SK-N-SH (cell line): ENCODE data around the gene THADA. TPM values are rescaled to one million over a fixed set of nuclear protein-coding genes. Genes with fewer than 3 reads are reported as not detected.

Source experiments
- CTCF ChIA-PET: fragments of 300-600, 350-600 bp; formaldehyde crosslinking; extraction: SDS; loops from one replicate; lab custom pipeline; 2021; lab: Yijun Ruan, JAX
- POLR2A ChIA-PET: fragments of 350-600 bp; sonication (Branson Sonifier 250); formaldehyde crosslinking; extraction: SDS; loops from one replicate; lab custom pipeline; 2020; ENCODE audit warnings: antibody characterized with exemption, inconsistent platforms; lab: Yijun Ruan, JAX
- DNase-seq: peaks from one replicate; pipeline ENCODE4 v3.0.0; 2012
- H2AFZ ChIP-seq: fragments of 200-600 bp; sonication (generic); 2 replicates; pipeline ENCODE4 v1.8.1; 2016; ENCODE audit warnings: antibody characterized with exemption, mild to moderate bottlenecking, low read depth
- H3F3A ChIP-seq: fragments of 200-600 bp; sonication (generic); replicated peaks from 2 replicates; pipeline ENCODE3; 2016; ENCODE audit warnings: antibody characterized with exemption, mild to moderate bottlenecking; ENCODE audit not compliant: insufficient read depth
- H3K27ac ChIP-seq, 2 experiments: fragments of 200-500 bp in 1 of 2; fragments of 200-600 bp in 1 of 2; sonication (Bioruptor generic) in 1 of 2; sonication (generic), shearing (Covaris generic) in 1 of 2; 2 replicates each; pipeline versions ENCODE4 v1.5.1 to v1.6.1; 2014 to 2016; ENCODE audit warnings: low read depth in 2 of 2, inconsistent platforms in 1 of 2, low read length in 1 of 2, mild to moderate bottlenecking in 1 of 2, mixed read lengths in 1 of 2
- H3K27me3 ChIP-seq: fragments of 200-600 bp; sonication (generic), shearing (Covaris generic); 2 replicates; pipeline ENCODE4 v1.6.1; 2016; ENCODE audit warnings: mixed run types; ENCODE audit not compliant: insufficient read depth
- H3K36me3 ChIP-seq, 2 experiments: fragments of 200-500 bp in 1 of 2; fragments of 200-600 bp in 1 of 2; sonication (Bioruptor generic) in 1 of 2; sonication (generic) in 1 of 2; replicated peaks in 1 of 2; 2 replicates each; pipeline versions ENCODE3 to v1.5.1; 2014 to 2016; ENCODE audit warnings: low read length in 1 of 2, mild to moderate bottlenecking in 1 of 2; ENCODE audit not compliant: insufficient read depth in 2 of 2, control insufficient read depth in 1 of 2
- H3K4me1 ChIP-seq, 2 experiments: fragments of 200-500 bp in 1 of 2; fragments of 200-600 bp in 1 of 2; sonication (Bioruptor generic) in 1 of 2; sonication (generic), shearing (Covaris generic) in 1 of 2; 2 replicates each; pipeline versions ENCODE4 v1.5.1 to v1.6.1; 2014 to 2016; ENCODE audit warnings: low read depth in 1 of 2, low read length in 1 of 2, mixed run types in 1 of 2; ENCODE audit not compliant: insufficient read depth in 2 of 2, control insufficient read depth in 1 of 2
- H3K4me2 ChIP-seq: fragments of 200-600 bp; sonication (generic), shearing (Covaris generic); 2 replicates; pipeline ENCODE4 v1.6.1; 2017; ENCODE audit warnings: mixed run types
- H3K4me3 ChIP-seq, 2 experiments: fragments of 200-500 bp in 1 of 2; fragments of 200-600 bp in 1 of 2; sonication (Bioruptor generic) in 1 of 2; sonication (generic), shearing (Covaris generic) in 1 of 2; 2 replicates each; pipeline versions ENCODE4 v1.5.1 to v1.8.1; 2014 to 2016; ENCODE audit warnings: low read depth in 2 of 2, inconsistent platforms in 1 of 2, low read length in 1 of 2, mild to moderate bottlenecking in 1 of 2, mixed read lengths in 1 of 2, moderate library complexity in 1 of 2
- H3K79me2 ChIP-seq: fragments of 200-600 bp; sonication (generic); 2 replicates; pipeline ENCODE4 v1.8.1; 2017; ENCODE audit warnings: mild to moderate bottlenecking; ENCODE audit not compliant: insufficient read depth
- H3K9ac ChIP-seq: fragments of 200-600 bp; sonication (generic); 2 replicates; pipeline ENCODE4 v1.6.1; 2017; ENCODE audit warnings: mixed run types
- H3K9me2 ChIP-seq: fragments of 200-600 bp; sonication (generic); 2 replicates; pipeline ENCODE4 v1.6.1; 2017; ENCODE audit warnings: mixed run types
- H3K9me3 ChIP-seq: fragments of 200-600 bp; sonication (generic); 2 replicates; pipeline ENCODE4 v1.6.1; 2017; ENCODE audit warnings: mixed run types, mild to moderate bottlenecking, moderate library complexity
- H4K20me1 ChIP-seq: fragments of 200-600 bp; sonication (generic); 2 replicates; pipeline ENCODE4 v1.6.1; 2017; ENCODE audit warnings: mild to moderate bottlenecking, mixed run types; ENCODE audit not compliant: insufficient read depth
- CTCF ChIP-seq: fragments of 200-600 bp; sonication (generic); IDR thresholded peaks from 2 replicates; pipeline ENCODE4 v1.6.1; 2017; ENCODE audit warnings: antibody characterized with exemption, mild to moderate bottlenecking, moderate library complexity
- ELF1 ChIP-seq: IDR thresholded peaks from 2 replicates; pipeline ENCODE4 v1.4.0; 2012
- EP300 ChIP-seq, 2 experiments: IDR thresholded peaks; 2 replicates each; pipeline versions ENCODE4 v1.4.0 to v1.6.1; 2012; ENCODE audit warnings: borderline replicate concordance in 1 of 2, low read depth in 1 of 2, low read length in 1 of 2
- EZH2phosphoT487 ChIP-seq: fragments of 200-600 bp; sonication (generic); IDR thresholded peaks from 2 replicates; pipeline ENCODE4 v1.6.1; 2017; ENCODE audit warnings: low read depth, mixed run types, mild to moderate bottlenecking, antibody characterized with exemption, moderate library complexity, borderline replicate concordance
- FOXM1 ChIP-seq: IDR thresholded peaks from 2 replicates; pipeline ENCODE4 v1.4.0; 2012; ENCODE audit warnings: low read depth, mild to moderate bottlenecking
- IRF3 ChIP-seq: fragments of 150-350 bp; IDR thresholded peaks from 2 replicates; pipeline ENCODE4 v1.6.1; 2016; ENCODE audit warnings: mild to moderate bottlenecking, low read depth, low read length
- JUND ChIP-seq: IDR thresholded peaks from 2 replicates; pipeline ENCODE4 v1.4.0; 2012
- NFIC ChIP-seq: IDR thresholded peaks from 2 replicates; pipeline ENCODE4 v1.4.0; 2012; ENCODE audit warnings: borderline replicate concordance
- RFX5 ChIP-seq: IDR thresholded peaks from 2 replicates; pipeline ENCODE4 v1.6.1; 2012; ENCODE audit warnings: mild to moderate bottlenecking, improper control_type of control experiment, low read length
- SIN3A ChIP-seq: IDR thresholded peaks from 2 replicates; pipeline ENCODE4 v1.6.1; 2012; ENCODE audit warnings: low read depth, mild to moderate bottlenecking, low read length, moderate library complexity, borderline replicate concordance
- SMC3 ChIP-seq: IDR thresholded peaks from 2 replicates; pipeline ENCODE4 v1.6.1; 2012; ENCODE audit warnings: low read depth, low read length, improper control_type of control experiment
- TAF1 ChIP-seq: IDR thresholded peaks from 2 replicates; pipeline ENCODE4 v1.6.1; 2012; ENCODE audit warnings: low read depth, mild to moderate bottlenecking, low read length, moderate library complexity, borderline replicate concordance
- TCF12 ChIP-seq: IDR thresholded peaks from 2 replicates; pipeline ENCODE4 v1.4.0; 2012
- TEAD4 ChIP-seq: IDR thresholded peaks from 2 replicates; pipeline ENCODE4 v1.4.0; 2012; ENCODE audit warnings: mild to moderate bottlenecking, borderline replicate concordance; ENCODE audit not compliant: insufficient read depth
- USF2 ChIP-seq: fragments of 150-350 bp; IDR thresholded peaks from 2 replicates; pipeline ENCODE4 v1.6.1; 2017; ENCODE audit warnings: antibody characterized with exemption, low read length, low read depth, borderline replicate concordance
- YY1 ChIP-seq: IDR thresholded peaks from 2 replicates; pipeline ENCODE4 v1.4.0; 2012; ENCODE audit warnings: low read depth, mild to moderate bottlenecking
- WGBS: methylation state at CpG from one replicate; pipeline ENCODE4 v1.1.6; 2017; ENCODE audit warnings: low lambda C conversion rate; 5-methylcytosine and 5-hydroxymethylcytosine counted together
- polyA plus RNA-seq, 3 experiments: library from polyadenylated mRNA; depleted of rRNA; stranded (reverse); fragments of >200 nt; gene quantifications; 2 replicates each; pipeline ENCODE4 v1.2.3, GENCODE V29; 2012

Gene THADA
- polyA plus RNA-seq, 1 of the 3 experiments (the other 2 are of a cell fraction), result 25.6 TPM

- CTCF ChIA-PET, result interaction anchor here (0.6 to 1.5 kb wide), 3 partner anchors 9 to 174 kb away, joined by 3 to 4 read pairs (median 3); no protein-coding TSS in a partner anchor
- POLR2A ChIA-PET, result no interaction called here
- TF ChIP-seq TEAD4 (no peak), CTCF (no peak), ELF1 (no peak), RFX5 (no peak), EP300 (IDR thresholded peaks at IDR 0.05; ENCODE audit: borderline replicate concordance in 1 of 2, low read depth in 1 of 2, low read length in 1 of 2) (no peak), IRF3 (no peak), YY1 (no peak), JUND (no peak), FOXM1 (no peak), USF2 (no peak), EZH2phosphoT487 (no peak), SMC3 (no peak), SIN3A (no peak), NFIC (no peak), TCF12 (no peak), TAF1 (no peak)
- 82% methylated on average over 1 of the region's 1 CpG for WGBS
- peaks cover 10 to 21% of the 10 kb centered on the region in 2 experiments for H3K4me1 ChIP-seq
- no peak overlapping the region for H3K9ac ChIP-seq
- H3K36me3 ChIP-seq, result peaks cover 0 to 3% of the 10 kb centered on the region in 2 experiments
- no peak for DNase-seq
- no peaks in the 10 kb centered on the region for H4K20me1 ChIP-seq
- H3K4me2 ChIP-seq, result no peak overlapping the region
- H3K4me3 ChIP-seq, result no peak overlapping the region
- peak overlapping the region in 1 of 2 experiments; percentile 62; a peak in 2 of 4 replicates for H3K27ac ChIP-seq
- H3F3A ChIP-seq, result peaks cover 24% of the 10 kb centered on the region
- no peaks in the 10 kb centered on the region for H3K9me3 ChIP-seq
- no peaks in the 10 kb centered on the region for H3K79me2 ChIP-seq
- H2AFZ ChIP-seq, result no peak overlapping the region
- no peaks in the 10 kb centered on the region for H3K9me2 ChIP-seq
- H3K27me3 ChIP-seq, result no peaks in the 10 kb centered on the region
Observed at GRCh38 chr2:43309935-43310334, 285.9 kb downstream of the THADA start.
